ENCODE data around the gene ERO1A.

GRCh38 chr14:52703225-52703624, 7.9 kb upstream of the ERO1A start:
- TF ChIP-seq CTCF (IDR thresholded peaks at IDR 0.05) (no peak), POLR2AphosphoS5 (IDR thresholded peaks at IDR 0.05) (no peak), POLR2A (IDR thresholded peaks at IDR 0.05; ENCODE audit: low read depth) (no peak), EP300 (IDR thresholded peaks at IDR 0.05) (no peak)

All from esophagus muscularis mucosa (tissue), 4 donors.